Cardiac muscle cell (in vitro differentiated cells and primary cell): ENCODE results near the gene MRTO4. TPM values are rescaled to one million over a fixed set of nuclear protein-coding genes. Genes with fewer than 3 reads are reported as not detected.
"Not testable (repeated sequence)": the region's sequence is repeated elsewhere in the genome, so short reads cannot be mapped to it uniquely, and the experiment has no call there.

ENCODE experiments used
- DNase-seq, 2 donors: peaks; one replicate each; pipeline versions ENCODE4 v3.0.0 to v3.0.0-alpha.2; 2010 to 2017; ENCODE audit warnings: low read depth in 1 of 2, low spot score in 1 of 2
- H3K27ac ChIP-seq: fragments of 200-600 bp; sonication (generic); 2 replicates; pipeline ENCODE4 v1.5.1; 2016
- H3K27me3 ChIP-seq: fragments of 200-600 bp; sonication (generic); 2 replicates; pipeline ENCODE4 v1.6.0; 2016; ENCODE audit warnings: control low read depth
- H3K36me3 ChIP-seq: fragments of 200-600 bp; sonication (generic); 2 replicates; pipeline ENCODE4 v1.5.1; 2016; ENCODE audit warnings: control low read depth
- H3K4me1 ChIP-seq: fragments of 200-600 bp; sonication (generic); 2 replicates; pipeline ENCODE4 v1.8.1; 2017; ENCODE audit warnings: low read depth, mild to moderate bottlenecking, mixed run types
- H3K4me3 ChIP-seq: fragments of 200-600 bp; sonication (generic); 2 replicates; pipeline ENCODE4 v1.5.1; 2016; ENCODE audit warnings: mild to moderate bottlenecking
- H3K9me3 ChIP-seq: fragments of 200-600 bp; sonication (generic); 2 replicates; pipeline ENCODE4 v1.5.1; 2017; ENCODE audit warnings: low read depth, mild to moderate bottlenecking, control low read depth
- polyA plus RNA-seq: library from polyadenylated mRNA; unstranded; fragments of >200 nt; fragmentation: Nextera tagmentation; extraction: Ambion mirVana; gene quantifications from 2 replicates; pipeline ENCODE4 v1.2.1, GENCODE V29; 2016
- total RNA-seq: library from RNA; depleted of rRNA; stranded (reverse); fragments of >200 nt; gene quantifications from 2 replicates; pipeline ENCODE4 v1.2.3, GENCODE V29; 2016
- TF ChIP-seq, protein P1 (sequence below): IDR thresholded peaks from 2 replicates; pipeline ENCODE4 v1.5.1; 2012; ENCODE audit warnings: low read depth, mild to moderate bottlenecking, low read length

The MRTO4 gene
- total and polyA plus RNA-seq, 2 experiments from 2014 or later = 21.3 to 33.6 TPM

GRCh38 chr1:19273106-19273843, 21.7 kb downstream of the MRTO4 start:
- no peaks in the 10 kb centered on the region for H3K36me3 ChIP-seq
- H3K9me3 ChIP-seq = no peaks in the 10 kb centered on the region
- TF ChIP-seq, protein P1, sequence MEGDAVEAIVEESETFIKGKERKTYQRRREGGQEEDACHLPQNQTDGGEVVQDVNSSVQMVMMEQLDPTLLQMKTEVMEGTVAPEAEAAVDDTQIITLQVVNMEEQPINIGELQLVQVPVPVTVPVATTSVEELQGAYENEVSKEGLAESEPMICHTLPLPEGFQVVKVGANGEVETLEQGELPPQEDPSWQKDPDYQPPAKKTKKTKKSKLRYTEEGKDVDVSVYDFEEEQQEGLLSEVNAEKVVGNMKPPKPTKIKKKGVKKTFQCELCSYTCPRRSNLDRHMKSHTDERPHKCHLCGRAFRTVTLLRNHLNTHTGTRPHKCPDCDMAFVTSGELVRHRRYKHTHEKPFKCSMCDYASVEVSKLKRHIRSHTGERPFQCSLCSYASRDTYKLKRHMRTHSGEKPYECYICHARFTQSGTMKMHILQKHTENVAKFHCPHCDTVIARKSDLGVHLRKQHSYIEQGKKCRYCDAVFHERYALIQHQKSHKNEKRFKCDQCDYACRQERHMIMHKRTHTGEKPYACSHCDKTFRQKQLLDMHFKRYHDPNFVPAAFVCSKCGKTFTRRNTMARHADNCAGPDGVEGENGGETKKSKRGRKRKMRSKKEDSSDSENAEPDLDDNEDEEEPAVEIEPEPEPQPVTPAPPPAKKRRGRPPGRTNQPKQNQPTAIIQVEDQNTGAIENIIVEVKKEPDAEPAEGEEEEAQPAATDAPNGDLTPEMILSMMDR = no peak
- no peak overlapping the region for H3K4me3 ChIP-seq
- no peaks in the 10 kb centered on the region for H3K4me1 ChIP-seq
- DNase-seq = no peak
- H3K27ac ChIP-seq = no peak overlapping the region
- H3K27me3 ChIP-seq = no peaks in the 10 kb centered on the region

DNA sequence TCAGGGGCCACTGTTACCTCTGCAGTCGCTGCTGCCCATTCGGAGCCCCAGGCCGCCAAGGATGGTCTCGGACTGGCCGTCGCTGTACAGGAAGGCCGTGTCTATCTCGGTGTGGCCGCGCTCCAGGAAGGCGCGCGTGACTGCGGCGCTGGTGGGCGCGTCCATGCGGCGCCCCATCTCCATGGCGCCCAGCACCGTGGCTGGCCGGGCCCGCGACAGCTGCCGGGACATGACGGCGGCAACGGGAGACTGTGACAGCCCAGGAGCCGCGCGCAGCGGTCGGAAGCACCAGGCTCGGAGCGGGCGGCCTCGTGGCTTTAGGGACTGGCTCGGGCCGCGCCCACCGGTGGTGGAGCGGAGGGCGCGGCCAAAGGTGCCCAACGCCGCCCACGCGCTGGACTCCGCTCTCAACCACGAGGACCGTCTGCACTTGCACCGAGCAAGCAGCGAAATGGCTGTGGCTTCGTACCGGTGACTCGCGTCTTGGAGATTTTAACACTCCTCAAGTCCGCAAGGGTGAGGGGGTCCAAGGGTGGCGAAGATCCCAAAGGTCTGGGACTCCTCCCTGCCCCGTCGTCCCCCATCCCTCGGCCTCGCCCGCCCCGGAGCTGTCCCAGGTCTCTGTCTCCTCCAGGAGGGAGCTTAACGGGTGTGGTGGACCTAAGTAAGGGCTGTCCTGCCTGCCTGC, 22.4 kb downstream of the MRTO4 start:
- not testable (repeated sequence) for H3K36me3 ChIP-seq, H3K4me1 ChIP-seq, H3K27ac ChIP-seq, H3K9me3 ChIP-seq, H3K27me3 ChIP-seq, H3K4me3 ChIP-seq
- DNase-seq = peak in 1 of 2 donors; percentile 25

- no peaks in the 10 kb centered on the region for H3K27me3 ChIP-seq
- no peak overlapping the region for H3K27ac ChIP-seq
- no peak overlapping the region for H3K4me3 ChIP-seq
- no peaks in the 10 kb centered on the region for H3K9me3 ChIP-seq
- no peaks in the 10 kb centered on the region for H3K36me3 ChIP-seq
- no peak for DNase-seq
- TF ChIP-seq, protein P1 = no peak
- no peaks in the 10 kb centered on the region for H3K4me1 ChIP-seq
Observed at GRCh38 chr1:19274636-19275035, 23.0 kb downstream of the MRTO4 start.

GRCh38 chr1:19283891-19284290, 32.3 kb downstream of the MRTO4 start:
- TF ChIP-seq, protein P1 = no peak
- Histone ChIP-seq H3K36me3 (no peaks in the 10 kb centered on the region), H3K27ac (no peak overlapping the region), H3K4me1 (no peaks in the 10 kb centered on the region), H3K4me3 (no peak overlapping the region), H3K27me3 (peaks cover 7% of the 10 kb centered on the region), H3K9me3 (no peaks in the 10 kb centered on the region)
- no peak for DNase-seq

- no peaks in the 10 kb centered on the region for H3K36me3 ChIP-seq
- H3K4me3 ChIP-seq = no peak overlapping the region
- H3K27me3 ChIP-seq = peaks cover 17% of the 10 kb centered on the region
- H3K27ac ChIP-seq = no peak overlapping the region
- no peaks in the 10 kb centered on the region for H3K9me3 ChIP-seq
- TF ChIP-seq, protein P1 = no peak
- DNase-seq = no peak
- H3K4me1 ChIP-seq = no peaks in the 10 kb centered on the region
Observed at GRCh38 chr1:19284881-19285280, 33.3 kb downstream of the MRTO4 start.

GRCh38 chr1:19285366-19285765, 33.8 kb downstream of the MRTO4 start:
- H3K27ac ChIP-seq, DNase-seq, H3K4me3 ChIP-seq, H3K4me1 ChIP-seq, H3K36me3 ChIP-seq, H3K9me3 ChIP-seq: not testable (repeated sequence)
- peaks cover 19% of the 10 kb centered on the region for H3K27me3 ChIP-seq

GRCh38 chr1:19285807-19286206, 34.2 kb downstream of the MRTO4 start:
- H3K27me3 ChIP-seq = peaks cover 19% of the 10 kb centered on the region
- not testable (repeated sequence) for H3K27ac ChIP-seq, H3K4me1 ChIP-seq, H3K9me3 ChIP-seq, H3K36me3 ChIP-seq, DNase-seq, H3K4me3 ChIP-seq
